Measurements from ENCODE around the gene MAD2L1.

MAD2L1 gene

DNA sequence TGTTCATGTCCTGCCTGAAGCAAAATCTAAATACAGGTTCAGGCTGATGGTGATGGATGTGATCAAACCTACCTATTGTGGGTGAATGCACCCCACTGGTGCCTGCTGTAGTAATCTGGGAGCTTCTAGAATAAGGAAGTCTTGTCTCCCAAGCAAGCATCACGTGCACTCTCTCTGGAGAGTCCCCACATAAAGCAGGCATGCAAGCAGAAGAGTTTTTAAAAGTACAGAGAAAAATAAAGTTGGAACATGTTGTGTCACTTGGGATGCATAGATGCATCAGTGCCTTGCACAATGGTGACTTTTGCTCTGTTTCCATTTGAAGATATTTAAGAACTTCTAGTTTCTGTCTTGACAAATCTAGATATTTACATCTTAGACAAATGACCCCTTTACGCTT, 54.9 kb downstream of the MAD2L1 start:
- no peak for DNase-seq
- Histone ChIP-seq H3K4ac (ENCODE audit: low read depth, low read length) (no peak overlapping the region), H3K4me2 (ENCODE audit: low read length) (no peak overlapping the region), H2BK12ac (ENCODE audit: low read length) (no peak overlapping the region), H4K8ac (ENCODE audit: low read depth, low read length) (no peak overlapping the region), H3K4me1 (ENCODE audit: control insufficient read depth in 1 of 2, insufficient read depth in 2 of 2, low read length in 2 of 2) (no peaks in the 10 kb centered on the region), H2AFZ (ENCODE audit: insufficient read depth, low read length, poor library complexity) (no peak overlapping the region), H2BK120ac (ENCODE audit: insufficient read depth, low read length, poor library complexity) (no peak overlapping the region), H3K14ac (ENCODE audit: low read length) (no peak overlapping the region), H2BK5ac (ENCODE audit: low read depth, low read length, poor library complexity) (no peak overlapping the region), H3K9ac (ENCODE audit: low read length) (no peak overlapping the region), H3K27me3 (ENCODE audit: insufficient read depth, low read length) (no peaks in the 10 kb centered on the region), H3K79me1 (ENCODE audit: low read length) (no peaks in the 10 kb centered on the region), H2AK5ac (ENCODE audit: low read length) (no peak overlapping the region), H3K27ac (ENCODE audit: low read depth, low read length) (no peak overlapping the region), H3K23ac (ENCODE audit: low read length) (no peak overlapping the region), H4K91ac (ENCODE audit: low read depth, low read length) (no peak overlapping the region), H4K12ac (ENCODE audit: low read depth, low read length) (no peak overlapping the region), H3K36me3 (ENCODE audit: control insufficient read depth in 1 of 2, insufficient read depth in 2 of 2, low read length in 2 of 2) (no peaks in the 10 kb centered on the region), H3K9me3 (ENCODE audit: insufficient read depth, low read depth, low read length) (no peaks in the 10 kb centered on the region), H3K18ac (ENCODE audit: low read length) (no peak overlapping the region), H3K4me3 (ENCODE audit: low read depth, low read length) (no peak overlapping the region), H3K79me2 (ENCODE audit: control insufficient read depth, insufficient read depth, low read length, poor library complexity) (no peaks in the 10 kb centered on the region)
- whole genome bisulfite sequencing (ENCODE audit: extremely low coverage, insufficient coverage, insufficient read length), result no CpG with 5 or more reads among the region's 2 CpGs

DNA sequence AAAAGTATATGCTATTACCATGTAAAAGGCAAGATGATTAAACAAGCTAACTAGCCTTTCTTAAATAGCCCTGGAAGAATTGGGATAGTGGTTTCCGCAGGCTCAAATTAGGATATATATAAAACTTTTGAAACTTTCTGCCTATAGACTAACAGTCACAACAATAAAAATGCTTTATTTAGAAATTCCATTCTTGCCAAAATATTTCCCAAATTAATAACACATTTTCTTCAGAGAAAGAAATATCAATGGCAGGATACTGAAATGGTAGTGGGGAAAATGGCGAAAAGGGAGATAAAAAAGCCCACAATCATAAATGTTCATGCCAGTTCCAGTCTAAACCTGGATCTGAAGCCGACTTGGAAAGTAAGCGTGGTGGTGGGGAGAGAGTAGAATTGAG, 56.0 kb downstream of the MAD2L1 start:
- Histone ChIP-seq H3K27ac (ENCODE audit: low read depth, low read length) (no peak overlapping the region), H2AFZ (ENCODE audit: insufficient read depth, low read length, poor library complexity) (no peak overlapping the region), H3K4ac (ENCODE audit: low read depth, low read length) (no peak overlapping the region), H2BK5ac (ENCODE audit: low read depth, low read length, poor library complexity) (no peak overlapping the region), H3K27me3 (ENCODE audit: insufficient read depth, low read length) (no peaks in the 10 kb centered on the region), H3K4me3 (ENCODE audit: low read depth, low read length) (no peak overlapping the region), H3K18ac (ENCODE audit: low read length) (no peak overlapping the region), H3K4me2 (ENCODE audit: low read length) (no peak overlapping the region), H3K23ac (ENCODE audit: low read length) (no peak overlapping the region), H3K4me1 (ENCODE audit: control insufficient read depth in 1 of 2, insufficient read depth in 2 of 2, low read length in 2 of 2) (no peaks in the 10 kb centered on the region), H4K8ac (ENCODE audit: low read depth, low read length) (no peak overlapping the region), H2BK12ac (ENCODE audit: low read length) (no peak overlapping the region), H2AK5ac (ENCODE audit: low read length) (no peak overlapping the region), H4K12ac (ENCODE audit: low read depth, low read length) (no peak overlapping the region), H4K91ac (ENCODE audit: low read depth, low read length) (no peak overlapping the region), H3K79me2 (ENCODE audit: control insufficient read depth, insufficient read depth, low read length, poor library complexity) (no peaks in the 10 kb centered on the region), H2BK120ac (ENCODE audit: insufficient read depth, low read length, poor library complexity) (no peak overlapping the region), H3K9ac (ENCODE audit: low read length) (no peak overlapping the region), H3K36me3 (ENCODE audit: control insufficient read depth in 1 of 2, insufficient read depth in 2 of 2, low read length in 2 of 2) (no peaks in the 10 kb centered on the region), H3K14ac (ENCODE audit: low read length) (no peak overlapping the region), H3K79me1 (ENCODE audit: low read length) (no peaks in the 10 kb centered on the region), H3K9me3 (ENCODE audit: insufficient read depth, low read depth, low read length) (no peaks in the 10 kb centered on the region)
- WGBS (ENCODE audit: extremely low coverage, insufficient coverage, insufficient read length), result no CpG with 5 or more reads among the region's 4 CpGs
- no peak for DNase-seq

DNA sequence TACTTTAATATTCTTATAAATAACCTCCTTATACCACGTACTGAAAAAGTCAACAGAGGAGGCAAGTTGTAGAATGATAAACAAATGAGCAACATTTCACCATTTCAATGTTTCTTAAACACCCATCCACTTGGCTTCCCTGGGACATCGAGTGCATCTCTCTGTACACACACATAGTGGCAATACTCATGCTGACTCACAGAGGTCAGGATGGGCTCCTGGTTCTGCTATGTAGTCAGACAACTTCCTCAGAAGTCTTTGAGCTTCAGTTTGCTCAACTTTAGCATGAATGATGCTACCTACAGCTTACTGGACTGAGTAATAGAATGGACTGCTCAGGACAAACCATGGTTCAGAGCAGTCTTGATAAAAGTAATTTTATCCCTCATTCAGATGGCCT, 56.9 kb downstream of the MAD2L1 start:
- Histone ChIP-seq H3K14ac (ENCODE audit: low read length) (no peak overlapping the region), H2AFZ (ENCODE audit: insufficient read depth, low read length, poor library complexity) (no peak overlapping the region), H2BK120ac (ENCODE audit: insufficient read depth, low read length, poor library complexity) (no peak overlapping the region), H3K18ac (ENCODE audit: low read length) (no peak overlapping the region), H4K91ac (ENCODE audit: low read depth, low read length) (no peak overlapping the region), H3K9me3 (ENCODE audit: insufficient read depth, low read depth, low read length) (no peaks in the 10 kb centered on the region), H3K36me3 (ENCODE audit: control insufficient read depth in 1 of 2, insufficient read depth in 2 of 2, low read length in 2 of 2) (no peaks in the 10 kb centered on the region), H3K4ac (ENCODE audit: low read depth, low read length) (no peak overlapping the region), H2AK5ac (ENCODE audit: low read length) (no peak overlapping the region), H3K27me3 (ENCODE audit: insufficient read depth, low read length) (no peaks in the 10 kb centered on the region), H3K4me3 (ENCODE audit: low read depth, low read length) (no peak overlapping the region), H2BK5ac (ENCODE audit: low read depth, low read length, poor library complexity) (no peak overlapping the region), H3K79me1 (ENCODE audit: low read length) (no peaks in the 10 kb centered on the region), H3K79me2 (ENCODE audit: control insufficient read depth, insufficient read depth, low read length, poor library complexity) (no peaks in the 10 kb centered on the region), H4K8ac (ENCODE audit: low read depth, low read length) (no peak overlapping the region), H3K9ac (ENCODE audit: low read length) (no peak overlapping the region), H3K4me1 (ENCODE audit: control insufficient read depth in 1 of 2, insufficient read depth in 2 of 2, low read length in 2 of 2) (no peaks in the 10 kb centered on the region), H2BK12ac (ENCODE audit: low read length) (no peak overlapping the region), H3K23ac (ENCODE audit: low read length) (no peak overlapping the region), H3K27ac (ENCODE audit: low read depth, low read length) (no peak overlapping the region), H3K4me2 (ENCODE audit: low read length) (no peak overlapping the region), H4K12ac (ENCODE audit: low read depth, low read length) (no peak overlapping the region)
- DNase-seq, result peak; percentile 84 to 89
- WGBS (ENCODE audit: extremely low coverage, insufficient coverage, insufficient read length), result no CpG with 5 or more reads among the region's 2 CpGs

DNA sequence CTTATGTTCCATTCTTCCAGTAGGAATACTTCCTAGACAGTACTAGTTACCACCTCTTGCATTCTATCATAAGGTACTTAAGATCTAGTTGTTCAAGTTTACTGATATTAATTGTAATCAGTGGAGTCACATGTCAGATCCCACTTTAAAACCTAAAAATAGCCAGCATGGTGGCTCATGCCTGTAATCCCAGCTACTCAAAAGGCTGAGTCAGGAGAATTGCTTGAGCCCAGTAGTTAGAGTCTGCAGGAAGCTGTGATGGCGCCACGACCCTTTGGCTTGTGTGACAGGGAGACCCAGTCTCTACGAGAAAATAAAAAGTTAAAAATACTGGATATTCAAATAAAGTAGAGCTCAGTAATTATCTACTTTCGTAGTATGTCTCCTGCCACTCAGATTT, 57.7 kb downstream of the MAD2L1 start:
- H2AFZ ChIP-seq (ENCODE audit: insufficient read depth, low read length, poor library complexity), result no peak overlapping the region
- no peak overlapping the region for H2BK5ac ChIP-seq (ENCODE audit: low read depth, low read length, poor library complexity)
- no peak overlapping the region for H2BK12ac ChIP-seq (ENCODE audit: low read length)
- H4K91ac ChIP-seq (ENCODE audit: low read depth, low read length), result no peak overlapping the region
- H3K79me1 ChIP-seq (ENCODE audit: low read length), result no peaks in the 10 kb centered on the region
- H3K4me3 ChIP-seq (ENCODE audit: low read depth, low read length), result no peak overlapping the region
- no peak overlapping the region for H2AK5ac ChIP-seq (ENCODE audit: low read length)
- no peak overlapping the region for H2BK120ac ChIP-seq (ENCODE audit: insufficient read depth, low read length, poor library complexity)
- no peak overlapping the region for H3K9ac ChIP-seq (ENCODE audit: low read length)
- H3K14ac ChIP-seq (ENCODE audit: low read length), result no peak overlapping the region
- no peak overlapping the region for H3K23ac ChIP-seq (ENCODE audit: low read length)
- no peaks in the 10 kb centered on the region for H3K4me1 ChIP-seq (ENCODE audit: control insufficient read depth in 1 of 2, insufficient read depth in 2 of 2, low read length in 2 of 2)
- no CpG with 5 or more reads among the region's 4 CpGs for WGBS (ENCODE audit: extremely low coverage, insufficient coverage, insufficient read length)
- no peaks in the 10 kb centered on the region for H3K27me3 ChIP-seq (ENCODE audit: insufficient read depth, low read length)
- H3K18ac ChIP-seq (ENCODE audit: low read length), result no peak overlapping the region
- H3K79me2 ChIP-seq (ENCODE audit: control insufficient read depth, insufficient read depth, low read length, poor library complexity), result no peaks in the 10 kb centered on the region
- no peak overlapping the region for H4K12ac ChIP-seq (ENCODE audit: low read depth, low read length)
- DNase-seq, result no peak
- H3K4me2 ChIP-seq (ENCODE audit: low read length), result no peak overlapping the region
- no peaks in the 10 kb centered on the region for H3K9me3 ChIP-seq (ENCODE audit: insufficient read depth, low read depth, low read length)
- H3K4ac ChIP-seq (ENCODE audit: low read depth, low read length), result no peak overlapping the region
- H3K36me3 ChIP-seq (ENCODE audit: control insufficient read depth in 1 of 2, insufficient read depth in 2 of 2, low read length in 2 of 2), result no peaks in the 10 kb centered on the region
- H3K27ac ChIP-seq (ENCODE audit: low read depth, low read length), result no peak overlapping the region
- H4K8ac ChIP-seq (ENCODE audit: low read depth, low read length), result no peak overlapping the region
